A549 (cell line): ENCODE measurements around the gene FBLN1. TPM values are rescaled to one million over a fixed set of nuclear protein-coding genes. Genes with fewer than 3 reads are reported as not detected.
"Not testable (repeated sequence)": the region's sequence is repeated elsewhere in the genome, so short reads cannot be mapped to it uniquely, and the experiment has no call there.

Experiments used
- ATAC-seq, 2 experiments: fragments of 200-7000 bp in 1 of 2; fragments of >200 bp in 1 of 2; cut with Nextera tagmentation in 1 of 2; cut with Tn5 transposase in 1 of 2; 3 replicates each; pipeline versions ENCODE4 v1.8.0 to v1.9.1; 2018 to 2020; ENCODE audit warnings: mild to moderate bottlenecking in 1 of 2, moderate library complexity in 1 of 2
- CTCF ChIA-PET: fragments of 300-600 bp; sonication (Branson Sonifier 250); formaldehyde crosslinking; extraction: SDS; loops from one replicate; lab custom pipeline; 2021; ENCODE audit warnings: antibody characterized with exemption, inconsistent platforms; lab: Yijun Ruan, JAX
- POLR2A ChIA-PET: fragments of 350-600 bp; formaldehyde crosslinking; extraction: SDS; loops from one replicate; lab custom pipeline; 2021; ENCODE audit warnings: antibody characterized with exemption, inconsistent platforms; lab: Yijun Ruan, JAX
- DNase-seq, 2 experiments: peaks; one replicate each; pipeline versions ENCODE4 v3.0.0 to v3.0.0-alpha.2; 2011 to 2016; ENCODE audit warnings: low read depth in 1 of 2, low spot score in 1 of 2
- FAIRE-seq: peaks from 2 replicates; lab custom pipeline; 2011; peaks lifted over from hg19 to GRCh38; lab: Jason Lieb, UNC
- H3K27ac ChIP-seq, 2 experiments: fragments of >200 bp; sonication (Bioruptor Twin); formaldehyde crosslinking; 3 replicates each; pipeline ENCODE4 v1.5.1; 2016 to 2017
- H3K4me1 ChIP-seq: fragments of >200 bp; sonication (Bioruptor Twin); formaldehyde crosslinking; 3 replicates; pipeline ENCODE4 v1.6.1; 2016
- H3K4me2 ChIP-seq: fragments of >200 bp; sonication (Bioruptor Twin); formaldehyde crosslinking; 3 replicates; pipeline ENCODE4 v1.6.1; 2016
- H3K4me3 ChIP-seq: fragments of >200 bp; sonication (Bioruptor Twin); formaldehyde crosslinking; 3 replicates; pipeline ENCODE4 v1.5.1; 2016
- H3K9me3 ChIP-seq: fragments of >200 bp; sonication (Bioruptor Twin); formaldehyde crosslinking; 3 replicates; pipeline ENCODE4 v1.6.1; 2016
- CBX8 ChIP-seq: fragments of 200-600 bp; sonication (generic); IDR thresholded peaks from 2 replicates; pipeline ENCODE4 v1.6.1; 2016
- EHMT2 ChIP-seq: fragments of 200-600 bp; sonication (generic); IDR thresholded peaks from 2 replicates; pipeline ENCODE4 v1.6.1; 2016; ENCODE audit warnings: antibody characterized with exemption, low read depth, mild to moderate bottlenecking, moderate library complexity
- ESRRA ChIP-seq: fragments of 150-350 bp; IDR thresholded peaks from 2 replicates; pipeline ENCODE4 v1.6.1; 2014; ENCODE audit warnings: mild to moderate bottlenecking, low read length, borderline replicate concordance
- FOSL2 ChIP-seq, 2 experiments: fragments of 450-650 bp in 1 of 2; fragments of >200 bp in 1 of 2; sonication (Bioruptor Twin) in 1 of 2; formaldehyde crosslinking; IDR thresholded peaks; 2 replicates each; pipeline versions ENCODE4 v1.5.0 to v1.6.1; 2016 to 2020; ENCODE audit warnings: mild to moderate bottlenecking in 1 of 2, moderate library complexity in 1 of 2
- FOXS1 ChIP-seq: fragments of 250-450 bp; sonication (Bioruptor Pico); IDR thresholded peaks from 2 replicates; pipeline ENCODE4 v1.5.0; 2020; ENCODE audit warnings: mild to moderate bottlenecking, moderate library complexity
- HEYL ChIP-seq: fragments of 250-450 bp; sonication (Bioruptor Pico); IDR thresholded peaks from 2 replicates; pipeline ENCODE4 v1.8.0; 2021; ENCODE audit warnings: mild to moderate bottlenecking, moderate library complexity
- HOXB13 ChIP-seq: fragments of 250-450 bp; sonication (Bioruptor Pico); IDR thresholded peaks from 2 replicates; pipeline ENCODE4 v1.5.0; 2020; ENCODE audit warnings: low read depth, mild to moderate bottlenecking, moderate library complexity
- HOXB5 ChIP-seq: fragments of 250-450 bp; sonication (Bioruptor Pico); IDR thresholded peaks from 2 replicates; pipeline ENCODE4 v1.5.0; 2020; ENCODE audit warnings: mild to moderate bottlenecking, moderate library complexity
- KDM1A ChIP-seq: fragments of 200-600 bp; sonication (generic); IDR thresholded peaks from 2 replicates; pipeline ENCODE4 v1.6.1; 2016; ENCODE audit warnings: low read depth, mild to moderate bottlenecking
- KDM5A ChIP-seq: fragments of 200-600 bp; sonication (generic); IDR thresholded peaks from 2 replicates; pipeline ENCODE4 v1.6.1; 2016; ENCODE audit warnings: antibody characterized with exemption, mild to moderate bottlenecking
- NFE2L2 ChIP-seq: fragments of 150-350 bp; conservative IDR thresholded peaks from 2 replicates; pipeline ENCODE4 v1.6.1; 2014; ENCODE audit warnings: low read length
- NPAS2 ChIP-seq: fragments of 250-450 bp; sonication (Bioruptor Pico); IDR thresholded peaks from 2 replicates; pipeline ENCODE4 v1.8.0; 2022; ENCODE audit warnings: mild to moderate bottlenecking, moderate library complexity, borderline replicate concordance
- POLR2A ChIP-seq: IDR thresholded peaks from 2 replicates; pipeline ENCODE4 v1.6.1; 2012; ENCODE audit warnings: mild to moderate bottlenecking, low read length
- POLR2AphosphoS2 ChIP-seq: conservative IDR thresholded peaks from 2 replicates; pipeline ENCODE4 v1.6.1; 2012; ENCODE audit warnings: low read length, improper control_type of control experiment, inconsistent platforms
- RCOR1 ChIP-seq: fragments of 150-350 bp; IDR thresholded peaks from 2 replicates; pipeline ENCODE4 v1.6.1; 2014; ENCODE audit warnings: antibody characterized with exemption, low read length, low read depth
- SMC3 ChIP-seq: fragments of >200 bp; sonication (Bioruptor Twin); formaldehyde crosslinking; IDR thresholded peaks from 3 replicates; pipeline ENCODE4 v1.6.1; 2018; ENCODE audit warnings: inconsistent platforms
- SREBF2 ChIP-seq: fragments of 450-650 bp; IDR thresholded peaks from 2 replicates; pipeline ENCODE4 v1.6.1; 2014; ENCODE audit warnings: mild to moderate bottlenecking, moderate library complexity
- ZC3H11A ChIP-seq: fragments of 450-650 bp; IDR thresholded peaks from 2 replicates; pipeline ENCODE4 v1.6.1; 2014; ENCODE audit warnings: antibody characterized with exemption, mild to moderate bottlenecking
- ZNF302 ChIP-seq: fragments of 250-450 bp; sonication (Bioruptor Pico); IDR thresholded peaks from 2 replicates; pipeline ENCODE4 v1.9.0; 2021; ENCODE audit warnings: inconsistent platforms, mild to moderate bottlenecking, moderate library complexity
- ZSCAN20 ChIP-seq: fragments of 250-450 bp; sonication (Bioruptor Pico); IDR thresholded peaks from 2 replicates; pipeline ENCODE4 v1.8.0; 2022; ENCODE audit warnings: mild to moderate bottlenecking, moderate library complexity
- WGBS: methylation state at CpG from one replicate; pipeline ENCODE4 v1.1.6; 2017; ENCODE audit errors: missing lambda C conversion rate; 5-methylcytosine and 5-hydroxymethylcytosine counted together
- polyA plus RNA-seq, 4 experiments: library from polyadenylated mRNA; depleted of rRNA in 3 of 4; stranded (reverse); fragments of >200 nt; fragmentation: RNase III in 1 of 4; extraction: RNeasy Plus Mini Kit Qiagen cat#74134 plus additional on column Dnase treatment in 1 of 4; gene quantifications; 2 replicates in 3 of 4; 3 replicates in 1 of 4; pipeline ENCODE4 v1.2.3, GENCODE V29; 2011 to 2017
- TF ChIP-seq, protein P1 (sequence below): fragments of 200-600 bp; sonication (generic); IDR thresholded peaks from 2 replicates; pipeline ENCODE4 v1.6.1; 2016; ENCODE audit warnings: antibody characterized with exemption, mild to moderate bottlenecking, moderate library complexity
- TF ChIP-seq, protein P2 (sequence below): IDR thresholded peaks from 2 replicates; pipeline ENCODE4 v1.6.1; 2012; ENCODE audit warnings: low read depth, borderline replicate concordance
- TF ChIP-seq, protein P3 (sequence below): fragments of >200 bp; sonication (Bioruptor Twin); formaldehyde crosslinking; IDR thresholded peaks from 3 replicates; pipeline ENCODE4 v1.5.1; 2016

FBLN1 gene
- polyA plus RNA-seq, 2 of the 4 experiments (the other 2 are of a cell fraction), result 18.2 to 32.7 TPM

DNA sequence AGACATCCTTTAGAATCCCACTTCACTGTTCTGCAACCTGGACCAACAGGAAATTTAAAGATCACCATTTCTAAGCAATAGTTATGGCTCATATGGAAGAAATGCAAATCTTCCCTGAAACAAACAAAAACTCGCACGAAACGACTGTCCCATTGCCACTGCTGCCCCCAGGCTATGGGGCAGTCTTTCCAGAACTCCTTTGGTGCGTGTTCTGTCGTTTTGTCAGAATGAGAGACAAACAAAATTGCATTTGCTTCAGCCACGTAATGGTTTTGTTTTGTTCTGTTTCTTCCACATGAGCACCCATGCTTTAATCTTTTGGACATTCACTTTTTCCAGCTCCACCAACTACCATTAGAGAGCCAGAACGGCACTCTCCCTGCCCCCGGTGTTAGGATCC lies 10.8 kb upstream of the FBLN1 start (continued):
- TF ChIP-seq FOSL2 (IDR thresholded peaks at IDR 0.05) (no peak), FOSL2 (CRISPR knock-in tag; IDR thresholded peaks at IDR 0.05) (no peak)
- TF ChIP-seq, all 56 proteins: peak for 0

DNA sequence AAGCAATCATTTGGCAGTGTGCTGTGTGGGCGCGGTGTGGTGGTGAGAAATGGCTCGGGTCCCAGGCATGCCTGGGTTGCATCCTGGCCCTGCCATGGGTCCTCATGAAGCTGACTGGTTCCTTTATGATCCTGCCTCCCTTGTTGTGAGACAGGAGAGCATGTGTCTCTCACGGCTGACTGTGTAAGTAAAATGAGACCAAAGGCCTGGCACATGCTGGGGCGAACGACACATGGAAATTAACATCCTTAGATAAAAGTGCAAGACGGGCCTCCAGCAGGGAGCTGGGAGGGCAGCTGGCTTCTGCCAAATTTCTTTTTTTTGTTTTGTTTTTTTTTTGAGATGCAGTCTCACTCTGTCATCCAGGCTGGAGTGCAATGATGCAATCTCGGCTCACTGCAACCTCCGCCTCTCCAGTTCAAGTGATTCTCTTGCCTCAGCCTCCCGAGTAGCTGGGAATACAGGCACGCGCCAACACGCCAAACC lies 9.4 kb upstream of the FBLN1 start:
- POLR2A ChIA-PET, result no interaction called here
- 83% methylated on average over 12 of the region's 13 CpGs for WGBS
- no peaks in the 10 kb centered on the region for H3K4me1 ChIP-seq
- no peak overlapping the region for H3K4me3 ChIP-seq
- CTCF ChIA-PET, result interaction anchor here (0.7 to 1.0 kb wide), 2 partner anchors 85 to 118 kb away, joined by 3 read pairs; no protein-coding TSS in a partner anchor
- ATAC-seq (no peak), FAIRE-seq (no peak)
- H3K27ac ChIP-seq, result no peak overlapping the region
- H3K4me2 ChIP-seq, result no peak overlapping the region
- TF ChIP-seq KDM5A, result no peak
- no peak for TF ChIP-seq ZNF302 (CRISPR knock-in tag)
- TF ChIP-seq, protein P1, sequence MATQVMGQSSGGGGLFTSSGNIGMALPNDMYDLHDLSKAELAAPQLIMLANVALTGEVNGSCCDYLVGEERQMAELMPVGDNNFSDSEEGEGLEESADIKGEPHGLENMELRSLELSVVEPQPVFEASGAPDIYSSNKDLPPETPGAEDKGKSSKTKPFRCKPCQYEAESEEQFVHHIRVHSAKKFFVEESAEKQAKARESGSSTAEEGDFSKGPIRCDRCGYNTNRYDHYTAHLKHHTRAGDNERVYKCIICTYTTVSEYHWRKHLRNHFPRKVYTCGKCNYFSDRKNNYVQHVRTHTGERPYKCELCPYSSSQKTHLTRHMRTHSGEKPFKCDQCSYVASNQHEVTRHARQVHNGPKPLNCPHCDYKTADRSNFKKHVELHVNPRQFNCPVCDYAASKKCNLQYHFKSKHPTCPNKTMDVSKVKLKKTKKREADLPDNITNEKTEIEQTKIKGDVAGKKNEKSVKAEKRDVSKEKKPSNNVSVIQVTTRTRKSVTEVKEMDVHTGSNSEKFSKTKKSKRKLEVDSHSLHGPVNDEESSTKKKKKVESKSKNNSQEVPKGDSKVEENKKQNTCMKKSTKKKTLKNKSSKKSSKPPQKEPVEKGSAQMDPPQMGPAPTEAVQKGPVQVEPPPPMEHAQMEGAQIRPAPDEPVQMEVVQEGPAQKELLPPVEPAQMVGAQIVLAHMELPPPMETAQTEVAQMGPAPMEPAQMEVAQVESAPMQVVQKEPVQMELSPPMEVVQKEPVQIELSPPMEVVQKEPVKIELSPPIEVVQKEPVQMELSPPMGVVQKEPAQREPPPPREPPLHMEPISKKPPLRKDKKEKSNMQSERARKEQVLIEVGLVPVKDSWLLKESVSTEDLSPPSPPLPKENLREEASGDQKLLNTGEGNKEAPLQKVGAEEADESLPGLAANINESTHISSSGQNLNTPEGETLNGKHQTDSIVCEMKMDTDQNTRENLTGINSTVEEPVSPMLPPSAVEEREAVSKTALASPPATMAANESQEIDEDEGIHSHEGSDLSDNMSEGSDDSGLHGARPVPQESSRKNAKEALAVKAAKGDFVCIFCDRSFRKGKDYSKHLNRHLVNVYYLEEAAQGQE, result no peak
- TF ChIP-seq SREBF2, result no peak
- TF ChIP-seq POLR2A, result no peak
- TF ChIP-seq, all 56 proteins: peak for 0
- DNase-seq, result no peak
- peaks cover 8% of the 10 kb centered on the region; the same call in 2 of the 3 replicates for H3K9me3 ChIP-seq

DNA sequence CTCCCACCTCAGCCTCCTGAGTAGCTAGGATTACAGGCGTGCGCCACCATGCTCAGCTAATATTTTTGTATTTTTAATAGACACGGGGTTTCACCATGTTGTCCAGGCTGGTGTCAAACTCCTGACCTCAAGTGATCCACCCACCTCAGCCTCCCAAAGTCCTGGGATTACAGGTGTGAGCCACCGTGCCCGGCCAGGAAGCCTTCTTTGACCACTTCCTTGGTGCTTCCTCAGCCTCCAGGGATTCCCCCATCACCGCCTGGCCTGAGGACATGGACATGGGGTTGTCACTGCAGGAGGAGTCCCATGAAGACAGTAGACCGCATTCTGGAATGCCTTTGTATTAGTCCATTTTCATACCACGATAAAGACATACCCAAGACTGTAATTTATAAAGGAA lies 8.4 kb upstream of the FBLN1 start:
- ATAC-seq, H3K4me2 ChIP-seq, FAIRE-seq, DNase-seq, H3K4me1 ChIP-seq, H3K4me3 ChIP-seq, POLR2A ChIA-PET, H3K9me3 ChIP-seq, H3K27ac ChIP-seq: not testable (repeated sequence)
- WGBS, result 90% methylated on average over 8 of the region's 8 CpGs
- CTCF ChIA-PET, result interaction anchor here (1.0 kb wide), 1 partner anchor 84 kb away, joined by 3 read pairs; no protein-coding TSS in a partner anchor

DNA sequence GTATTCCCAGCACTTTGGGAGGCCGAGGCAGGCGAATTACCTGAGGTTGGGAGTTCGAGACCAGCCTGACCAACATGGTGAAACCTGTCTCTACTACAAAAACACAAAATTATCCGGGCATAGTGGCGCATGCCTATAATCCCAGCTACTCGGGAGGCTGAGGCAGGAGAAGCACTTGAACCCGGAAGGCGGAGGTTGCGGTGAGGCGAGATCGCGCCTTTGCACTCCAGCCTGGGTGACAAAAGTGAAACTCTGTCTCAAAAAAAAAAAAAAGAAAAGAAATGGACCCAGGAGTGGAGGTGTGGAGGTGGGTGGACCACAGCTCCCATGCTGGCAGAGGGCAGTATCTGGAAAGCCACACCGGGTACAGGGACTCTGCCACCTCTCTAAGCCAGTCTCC lies 7.1 kb upstream of the FBLN1 start:
- FAIRE-seq, H3K4me1 ChIP-seq, H3K27ac ChIP-seq, H3K4me2 ChIP-seq, ATAC-seq, POLR2A ChIA-PET, DNase-seq, H3K9me3 ChIP-seq, H3K4me3 ChIP-seq: not testable (repeated sequence)
- 91% methylated on average over 13 of the region's 13 CpGs for WGBS
- CTCF ChIA-PET, result interaction anchor here (0.5 to 0.8 kb wide), 2 partner anchors 15 to 228 kb away, joined by 3 read pairs; no protein-coding TSS in a partner anchor

DNA sequence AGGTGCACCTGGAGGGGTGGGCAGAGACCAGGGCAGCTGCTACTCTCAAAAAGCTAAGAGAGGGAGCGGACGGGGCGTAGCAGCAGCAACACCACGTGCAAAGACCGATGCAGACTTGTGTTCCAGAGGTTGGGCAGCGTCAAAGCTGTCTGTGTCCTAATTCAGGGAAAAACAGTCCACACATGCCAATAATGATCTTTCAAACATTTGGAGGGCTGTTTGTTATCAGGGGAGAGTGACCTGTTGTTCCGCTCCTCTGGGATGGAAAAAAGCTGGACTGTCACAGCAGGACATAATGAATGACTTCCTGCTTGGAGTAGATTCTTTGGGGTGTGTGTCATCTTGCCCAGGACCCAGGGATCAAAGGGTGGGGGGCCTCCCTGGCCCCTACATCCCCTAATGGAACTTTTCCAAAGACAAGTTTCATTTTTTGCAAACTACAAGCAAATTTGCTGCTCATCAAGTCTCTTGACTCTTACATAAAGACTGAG lies 6.2 kb upstream of the FBLN1 start:
- peaks cover 6% of the 10 kb centered on the region; the same call in 1 of the 3 replicates for H3K4me1 ChIP-seq
- no peaks in the 10 kb centered on the region for H3K9me3 ChIP-seq
- H3K4me2 ChIP-seq, result no peak overlapping the region
- FAIRE-seq, result no peak
- no peak overlapping the region for H3K27ac ChIP-seq
- H3K4me3 ChIP-seq, result no peak overlapping the region
- POLR2A ChIA-PET, result no interaction called here
- DNase-seq, result no peak
- TF ChIP-seq HOXB5 (CRISPR knock-in tag), result no peak
- TF ChIP-seq HEYL (CRISPR knock-in tag), result no peak
- no peak for TF ChIP-seq POLR2A
- TF ChIP-seq NPAS2 (CRISPR knock-in tag), result no peak
- TF ChIP-seq ESRRA, result no peak
- TF ChIP-seq EHMT2, result no peak
- no peak for TF ChIP-seq HOXB13
- TF ChIP-seq, protein P2, sequence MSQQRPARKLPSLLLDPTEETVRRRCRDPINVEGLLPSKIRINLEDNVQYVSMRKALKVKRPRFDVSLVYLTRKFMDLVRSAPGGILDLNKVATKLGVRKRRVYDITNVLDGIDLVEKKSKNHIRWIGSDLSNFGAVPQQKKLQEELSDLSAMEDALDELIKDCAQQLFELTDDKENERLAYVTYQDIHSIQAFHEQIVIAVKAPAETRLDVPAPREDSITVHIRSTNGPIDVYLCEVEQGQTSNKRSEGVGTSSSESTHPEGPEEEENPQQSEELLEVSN, result no peak
- TF ChIP-seq SMC3, result no peak
- no peak for TF ChIP-seq ZSCAN20
- TF ChIP-seq NFE2L2, result no peak
- TF ChIP-seq KDM1A, result no peak
- no peak for TF ChIP-seq FOXS1 (CRISPR knock-in tag)
- TF ChIP-seq, protein P3, sequence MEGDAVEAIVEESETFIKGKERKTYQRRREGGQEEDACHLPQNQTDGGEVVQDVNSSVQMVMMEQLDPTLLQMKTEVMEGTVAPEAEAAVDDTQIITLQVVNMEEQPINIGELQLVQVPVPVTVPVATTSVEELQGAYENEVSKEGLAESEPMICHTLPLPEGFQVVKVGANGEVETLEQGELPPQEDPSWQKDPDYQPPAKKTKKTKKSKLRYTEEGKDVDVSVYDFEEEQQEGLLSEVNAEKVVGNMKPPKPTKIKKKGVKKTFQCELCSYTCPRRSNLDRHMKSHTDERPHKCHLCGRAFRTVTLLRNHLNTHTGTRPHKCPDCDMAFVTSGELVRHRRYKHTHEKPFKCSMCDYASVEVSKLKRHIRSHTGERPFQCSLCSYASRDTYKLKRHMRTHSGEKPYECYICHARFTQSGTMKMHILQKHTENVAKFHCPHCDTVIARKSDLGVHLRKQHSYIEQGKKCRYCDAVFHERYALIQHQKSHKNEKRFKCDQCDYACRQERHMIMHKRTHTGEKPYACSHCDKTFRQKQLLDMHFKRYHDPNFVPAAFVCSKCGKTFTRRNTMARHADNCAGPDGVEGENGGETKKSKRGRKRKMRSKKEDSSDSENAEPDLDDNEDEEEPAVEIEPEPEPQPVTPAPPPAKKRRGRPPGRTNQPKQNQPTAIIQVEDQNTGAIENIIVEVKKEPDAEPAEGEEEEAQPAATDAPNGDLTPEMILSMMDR, result no peak
- TF ChIP-seq CBX8, result no peak
- TF ChIP-seq SREBF2, result no peak
- no peak for TF ChIP-seq ZC3H11A
- no peak for TF ChIP-seq POLR2AphosphoS2
- no peak for TF ChIP-seq RCOR1
- CTCF ChIA-PET, result interaction anchor here (1.0 kb wide), 1 partner anchor 11 kb away, joined by 4 read pairs; no protein-coding TSS in a partner anchor
- 74% methylated on average over 7 of the region's 7 CpGs for WGBS
- ATAC-seq, result no peak
